Eye (tissue), 1 donor: ENCODE data around the gene AIRE.
A peak's percentile ranks its signal among the peaks of the same experiment; 100 is the strongest.

Experiments used
- DNase-seq: peaks from one replicate; pipeline ENCODE4 v3.0.0-alpha.2; 2015

The AIRE gene

DNA sequence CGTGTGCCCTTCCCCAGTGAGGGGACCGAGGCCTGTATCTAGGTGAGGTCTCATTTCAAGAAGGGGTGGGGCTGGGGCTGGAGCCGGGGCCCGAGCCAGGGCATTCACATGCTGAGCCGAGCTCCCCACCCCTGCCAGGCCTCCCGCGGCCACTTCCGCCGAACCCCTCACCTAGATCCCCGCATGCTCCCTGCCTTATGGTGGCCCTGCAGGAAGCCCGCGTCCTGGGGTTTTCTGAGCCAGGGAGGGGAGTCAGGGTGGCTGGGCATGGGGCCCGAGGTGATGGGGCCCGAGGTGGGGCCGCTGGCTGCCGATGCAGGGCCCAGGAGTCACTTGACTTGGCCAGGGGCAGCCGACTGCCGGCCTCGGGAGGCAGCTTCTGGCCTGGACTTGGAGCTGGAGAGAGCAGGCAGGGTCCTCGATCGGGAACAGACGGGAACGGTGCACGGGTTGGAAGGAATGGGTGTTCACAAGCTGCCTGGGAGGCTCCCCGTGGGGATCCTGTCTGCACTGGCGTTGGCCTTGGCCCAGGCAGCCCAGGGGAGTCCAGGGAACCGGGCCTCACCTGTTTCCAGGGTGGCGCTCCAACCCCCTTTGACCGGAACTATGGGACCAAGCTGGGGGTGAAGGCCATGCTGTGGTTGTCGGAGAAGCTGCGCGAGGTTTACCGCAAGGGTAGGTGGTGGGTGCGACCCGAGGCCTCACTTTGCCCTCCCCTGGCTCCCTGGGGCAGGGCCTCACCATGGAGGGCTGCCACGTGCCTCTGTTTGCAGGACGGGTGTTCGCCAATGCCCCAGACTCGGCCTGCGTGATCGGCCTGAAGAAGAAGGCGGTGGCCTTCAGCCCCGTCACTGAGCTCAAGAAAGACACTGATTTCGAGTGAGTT, 40.0 kb downstream of the AIRE start:
- no peak for DNase-seq

DNA sequence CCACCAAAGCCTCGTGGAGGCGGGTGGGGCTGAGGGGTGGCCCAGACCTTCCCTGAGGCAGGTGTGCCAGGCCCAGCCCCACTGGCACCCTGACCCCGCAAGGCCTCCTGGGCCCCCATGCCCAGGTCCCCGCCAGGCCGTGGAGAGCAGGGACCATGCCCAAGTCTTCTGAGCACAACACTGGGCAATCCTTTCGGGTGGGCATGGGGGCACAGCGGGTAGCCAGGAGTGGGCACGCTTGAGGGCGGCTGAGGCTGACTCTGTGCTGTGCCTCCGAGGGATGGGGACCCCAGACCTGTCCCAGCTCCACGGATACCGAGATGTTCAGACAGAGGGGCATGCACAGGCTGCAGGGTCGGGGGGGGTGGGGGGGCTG, 40.6 kb downstream of the AIRE start:
- no peak for DNase-seq

DNA sequence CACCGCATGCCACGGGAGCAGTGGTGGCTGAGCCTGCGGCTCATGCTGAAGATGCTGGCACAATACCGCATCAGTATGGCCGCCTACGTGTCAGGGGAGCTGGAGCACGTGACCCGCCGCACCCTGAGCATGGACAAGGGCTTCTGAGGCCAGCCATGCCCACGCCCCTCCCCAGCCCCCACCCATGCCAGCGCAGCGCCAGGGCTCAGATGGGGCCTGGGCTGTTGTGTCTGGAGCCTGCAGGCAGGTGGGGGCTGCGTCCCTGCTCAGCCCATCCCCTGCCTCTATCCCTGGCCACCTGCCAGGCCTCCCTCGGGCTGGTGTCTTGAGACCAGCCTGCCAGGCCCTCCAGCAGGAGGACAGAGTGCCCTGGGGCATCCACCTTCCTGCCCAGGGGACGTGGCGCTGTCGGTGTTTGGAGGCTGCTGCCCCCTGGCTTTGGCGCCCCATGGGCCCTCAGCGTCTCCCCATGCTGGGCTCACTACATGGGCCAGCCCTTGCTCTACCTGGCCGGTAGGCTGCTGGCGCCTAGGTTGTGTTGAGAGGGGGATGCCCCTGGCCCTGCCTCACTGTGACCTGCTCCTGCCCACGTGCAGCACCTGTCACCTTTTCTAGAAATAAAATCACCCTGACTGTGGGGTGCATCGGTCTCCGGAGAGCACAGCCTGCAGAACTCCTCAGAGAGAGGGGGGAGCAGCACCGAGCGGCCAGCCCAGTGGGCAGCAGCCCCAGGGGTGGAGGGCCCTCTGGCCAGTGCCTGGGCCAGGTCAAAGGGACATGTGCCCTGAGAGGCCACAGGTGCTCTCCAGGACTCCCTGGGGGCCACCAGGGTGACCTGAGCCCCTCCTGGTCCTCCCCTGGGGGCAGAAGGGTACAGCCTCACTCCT, 41.3 kb downstream of the AIRE start:
- no peak for DNase-seq

DNA sequence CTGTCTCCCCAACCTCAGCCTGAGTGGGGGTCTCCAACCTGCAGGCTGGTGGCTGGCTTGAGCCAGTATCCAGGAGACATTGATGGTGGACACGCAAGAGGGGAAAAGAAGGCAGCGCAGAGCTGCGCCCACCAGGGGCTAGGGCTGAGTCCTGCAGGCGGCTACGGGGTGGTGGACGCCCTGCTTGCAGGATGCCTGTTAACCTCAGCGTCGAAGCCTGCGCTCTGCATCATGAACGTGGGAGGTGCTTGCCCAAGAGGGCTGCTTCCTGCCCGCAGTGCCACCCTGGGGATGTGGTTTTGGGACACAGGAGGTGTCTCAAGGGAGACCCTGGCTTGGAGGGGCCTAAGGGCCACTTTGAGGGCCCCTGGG, 41.9 kb downstream of the AIRE start:
- DNase-seq = no peak

DNA sequence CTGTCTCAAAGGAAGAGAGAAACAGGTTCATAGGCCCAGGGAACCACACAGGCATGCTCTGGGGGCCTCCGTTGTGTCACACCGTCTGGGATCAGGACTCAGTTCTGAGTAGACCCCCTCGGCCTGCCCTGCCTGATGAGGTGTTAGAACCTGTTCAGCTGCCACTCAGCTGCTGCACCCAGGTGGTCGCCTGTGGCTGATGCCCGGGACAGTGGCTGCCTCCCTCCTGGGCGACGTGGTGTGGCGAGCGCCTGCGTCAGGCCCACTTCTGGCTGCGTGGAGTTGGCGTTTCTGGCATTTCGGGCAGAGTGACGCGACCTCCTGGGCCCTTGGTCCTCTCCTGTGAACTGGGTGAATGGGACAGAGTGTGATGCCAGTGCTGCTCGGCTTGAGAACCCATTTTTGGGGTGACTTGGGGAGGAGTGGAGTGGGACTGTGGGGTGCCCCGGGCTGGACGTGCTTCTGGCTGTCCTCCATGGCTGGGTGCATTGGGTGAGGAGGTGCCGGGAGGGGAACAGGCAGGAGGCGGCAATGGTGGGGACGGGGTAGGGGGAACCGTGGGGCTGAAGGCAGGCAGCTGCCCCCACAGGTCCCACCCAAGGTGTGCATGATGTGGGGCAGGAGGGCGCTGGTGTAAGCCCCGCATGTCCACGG, 42.7 kb downstream of the AIRE start:
- no peak for DNase-seq

DNA sequence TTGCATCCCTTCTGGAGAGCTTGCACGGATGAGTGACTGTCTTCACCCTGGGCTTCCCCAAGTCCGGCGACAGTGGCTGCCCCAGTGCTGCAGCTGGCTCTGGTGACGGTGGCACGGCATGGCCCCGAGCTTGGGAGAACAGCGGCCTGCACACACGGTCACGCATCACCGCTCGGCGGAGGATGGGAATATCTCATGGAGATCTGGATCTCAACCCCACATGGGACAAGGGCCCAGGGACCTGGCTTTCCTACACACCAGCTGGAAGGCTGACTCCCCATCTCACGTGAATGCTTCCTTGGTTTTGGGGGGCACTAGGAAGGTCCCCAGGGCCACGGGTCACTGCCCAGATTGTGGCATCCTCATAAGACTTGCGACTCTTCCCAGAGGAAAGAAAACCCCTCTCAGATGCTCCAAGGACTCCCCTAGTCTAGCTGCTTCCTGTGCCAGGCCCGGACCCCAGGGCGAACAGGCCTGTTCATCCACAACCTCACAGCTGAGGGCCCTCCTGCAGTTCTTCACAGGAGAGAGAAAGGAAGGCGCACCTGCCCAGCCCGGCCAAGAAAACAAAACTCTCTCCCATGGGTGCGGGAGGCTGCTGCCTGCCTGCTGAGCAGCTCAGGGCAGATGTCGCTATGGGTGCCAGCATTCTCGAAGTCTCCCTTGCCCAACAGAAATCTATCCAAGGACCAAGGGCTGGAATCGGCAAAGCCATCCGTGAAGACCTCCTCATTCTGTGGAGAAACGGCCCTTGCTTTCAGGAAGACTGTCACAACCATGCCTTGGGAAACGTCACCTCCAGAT, 43.6 kb downstream of the AIRE start:
- peak; percentile 52 for DNase-seq

DNA sequence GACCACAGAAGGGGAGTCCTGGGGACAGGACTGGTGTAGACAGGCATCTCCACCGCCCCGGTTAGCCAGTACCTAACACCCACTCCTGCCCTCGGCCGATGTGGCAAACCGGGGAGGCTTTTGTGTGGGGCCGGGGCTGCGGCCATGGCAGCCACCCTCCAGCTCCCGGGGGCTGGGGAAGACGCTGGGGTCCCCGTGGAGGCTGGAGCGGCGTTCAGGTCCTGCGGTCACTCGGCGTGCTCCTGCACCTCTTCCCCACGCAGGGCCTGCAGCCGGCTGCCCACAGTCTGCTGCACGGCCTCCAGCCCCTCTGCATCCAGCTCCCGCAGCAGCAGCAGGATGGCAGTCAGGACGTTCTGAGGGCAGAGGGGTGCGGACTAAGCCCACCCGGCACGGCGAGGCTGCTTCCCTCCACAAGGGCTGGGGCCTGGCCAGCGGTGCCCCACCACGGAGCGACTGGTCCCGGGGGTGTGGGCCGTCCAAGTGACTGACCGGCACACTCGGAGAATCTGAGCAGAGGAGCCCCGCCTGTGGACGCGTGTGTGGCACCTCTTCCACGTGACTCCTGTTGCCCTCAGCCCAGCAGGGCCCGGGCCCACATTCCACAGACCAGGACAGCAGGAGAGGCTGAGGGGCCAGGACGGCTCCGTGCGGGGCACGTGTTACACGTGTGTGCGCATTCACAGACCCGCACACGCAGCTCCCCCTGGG, 44.5 kb downstream of the AIRE start:
- DNase-seq = no peak

DNA sequence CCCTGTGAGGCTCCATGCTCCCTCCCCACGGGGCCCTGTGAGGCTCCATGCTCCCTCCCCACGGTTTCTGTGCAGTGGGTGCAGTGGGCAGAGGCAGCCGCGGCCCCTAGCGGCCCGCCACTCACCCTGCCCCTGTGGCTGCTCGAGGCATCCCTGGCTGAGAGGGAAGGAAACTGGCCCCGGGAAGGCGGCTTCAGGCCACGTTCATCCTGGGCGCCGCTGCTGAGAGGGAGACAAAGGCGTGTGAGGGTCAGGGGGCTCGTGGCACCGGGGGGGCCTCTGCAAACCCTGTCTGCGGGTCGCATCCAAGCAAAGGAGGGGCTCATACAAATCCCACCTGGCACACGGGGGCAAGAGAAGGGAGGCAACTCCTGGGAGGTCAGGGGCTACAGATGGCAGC, 45.0 kb downstream of the AIRE start:
- DNase-seq = no peak

DNA sequence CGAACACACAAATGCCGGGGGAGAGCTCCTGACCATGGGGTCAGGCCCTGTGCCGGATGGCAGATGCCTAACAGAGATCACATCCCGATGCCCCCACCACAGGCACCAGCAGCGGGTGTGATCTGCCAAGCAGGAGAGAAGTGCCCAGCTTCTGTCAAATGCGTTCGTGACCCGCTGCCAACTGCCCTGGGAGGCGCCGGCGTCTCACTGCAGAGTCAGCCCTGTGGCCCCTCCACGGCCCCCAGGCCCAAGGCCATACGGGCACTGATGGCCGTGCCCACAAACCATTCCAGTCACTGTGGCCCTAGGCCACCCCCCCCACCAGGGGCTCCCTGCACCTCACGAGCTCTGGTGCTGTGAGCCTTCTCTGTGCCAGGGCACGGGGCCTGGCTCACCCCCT, 45.5 kb downstream of the AIRE start:
- DNase-seq = no peak

DNA sequence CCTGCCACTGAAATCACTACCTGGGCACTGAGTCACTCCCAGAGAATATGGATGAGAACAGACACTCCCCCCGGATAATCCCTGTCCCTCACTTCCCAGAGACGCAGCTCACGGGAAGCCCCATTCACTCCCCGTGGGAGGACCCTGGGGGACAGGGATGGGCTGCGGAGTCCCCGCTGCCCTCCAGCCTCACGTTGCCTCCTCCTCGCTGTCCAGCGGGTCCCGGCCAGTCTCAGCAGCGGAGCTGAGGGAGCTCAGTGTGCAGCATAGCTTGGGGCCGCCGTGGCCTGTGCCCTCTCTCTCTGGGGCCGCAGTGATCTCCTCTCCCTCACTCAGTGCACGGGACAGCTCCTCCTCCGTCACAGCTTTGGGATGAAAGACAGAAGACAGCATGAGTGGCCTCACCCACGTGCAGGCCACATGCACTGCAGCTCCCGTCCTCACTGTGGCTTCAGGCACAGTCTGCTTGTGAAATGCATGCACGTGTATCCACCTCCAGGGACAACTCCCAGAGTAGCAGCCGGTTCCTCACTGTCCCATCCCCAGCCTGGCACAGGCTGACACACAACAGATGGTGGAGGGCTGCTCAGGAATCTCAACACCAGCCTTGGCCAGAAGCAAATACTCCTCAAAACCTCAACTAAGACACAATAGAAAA, 46.1 kb downstream of the AIRE start:
- DNase-seq = peak; percentile 15

DNA sequence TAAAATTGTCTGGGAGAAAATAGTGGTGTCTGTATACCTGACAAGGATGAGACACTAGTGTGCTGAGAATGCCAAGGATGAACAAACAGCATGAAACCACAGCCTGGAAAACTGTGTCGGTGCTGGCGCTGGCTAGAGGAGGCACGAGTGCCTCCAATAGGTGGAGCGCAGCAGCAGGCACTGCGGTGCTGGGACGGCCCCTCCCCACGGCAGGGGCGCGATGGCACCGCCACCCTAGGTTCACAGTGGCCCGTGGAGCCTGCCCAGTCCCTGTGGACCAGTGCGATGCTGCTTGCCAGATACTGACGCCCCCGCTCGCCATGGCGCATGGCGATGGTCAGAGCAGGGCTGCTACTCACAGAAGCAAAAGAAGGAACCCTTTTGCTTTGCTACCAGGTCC, 46.7 kb downstream of the AIRE start:
- no peak for DNase-seq

DNA sequence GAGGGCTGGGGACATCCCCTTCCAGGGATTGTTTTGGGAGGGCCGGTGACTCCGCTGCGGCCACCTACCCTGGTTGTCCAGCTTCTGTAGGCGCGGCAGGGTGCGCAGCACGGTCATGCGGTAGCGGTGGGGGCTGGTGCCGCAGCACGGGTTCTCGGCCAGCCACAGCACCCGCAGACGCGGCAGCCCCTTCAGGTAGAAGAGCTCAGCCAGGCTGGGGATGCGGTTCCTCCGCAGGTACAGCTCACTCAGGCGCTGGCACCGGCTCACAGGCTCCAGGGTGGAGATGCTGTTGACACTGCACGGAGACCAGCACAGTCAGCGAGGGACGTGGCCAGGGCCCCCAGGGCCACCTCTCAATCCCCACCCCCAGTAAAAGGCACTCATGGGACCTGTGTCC, 47.3 kb downstream of the AIRE start:
- no peak for DNase-seq

DNA sequence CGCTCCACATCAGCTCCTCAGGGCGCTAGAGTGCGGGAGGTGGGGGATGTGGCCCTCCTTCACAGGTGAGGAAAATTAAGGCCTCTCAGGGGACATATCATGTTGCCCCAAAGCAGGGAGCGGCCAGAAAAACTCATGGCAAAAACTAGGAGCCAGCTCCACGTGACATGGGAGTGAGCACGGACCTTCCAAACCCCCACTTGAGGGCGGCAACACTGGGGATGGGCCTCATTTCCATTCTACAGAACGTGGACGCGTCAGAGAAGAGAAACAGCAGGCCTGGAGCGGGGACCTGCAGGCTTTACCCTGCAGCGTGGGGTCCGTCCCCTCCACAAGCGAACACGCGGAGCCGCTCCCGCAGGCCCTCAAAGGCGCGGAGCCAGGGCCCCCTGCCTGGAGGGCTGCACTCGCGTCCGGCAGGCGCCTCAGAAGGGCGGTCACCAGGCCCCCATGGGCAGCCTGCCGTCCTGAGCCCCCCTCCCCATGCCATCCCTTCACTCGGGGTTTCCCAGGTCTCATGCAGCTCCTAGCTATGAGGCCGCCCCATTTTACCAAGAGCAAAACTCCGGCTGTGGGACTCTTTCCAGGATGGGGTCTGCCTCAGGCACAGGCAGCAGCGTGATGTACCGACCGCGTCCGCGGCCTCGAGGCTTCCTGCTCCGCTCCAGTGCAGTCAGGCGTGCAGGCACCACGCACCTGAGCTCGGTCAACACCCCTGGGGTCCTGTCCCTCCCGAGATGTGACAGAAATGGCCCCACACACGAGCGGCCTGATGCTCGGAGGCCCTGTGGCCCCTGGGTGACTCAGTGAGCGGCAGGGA, 48.0 kb downstream of the AIRE start:
- peak; percentile 30 for DNase-seq

DNA sequence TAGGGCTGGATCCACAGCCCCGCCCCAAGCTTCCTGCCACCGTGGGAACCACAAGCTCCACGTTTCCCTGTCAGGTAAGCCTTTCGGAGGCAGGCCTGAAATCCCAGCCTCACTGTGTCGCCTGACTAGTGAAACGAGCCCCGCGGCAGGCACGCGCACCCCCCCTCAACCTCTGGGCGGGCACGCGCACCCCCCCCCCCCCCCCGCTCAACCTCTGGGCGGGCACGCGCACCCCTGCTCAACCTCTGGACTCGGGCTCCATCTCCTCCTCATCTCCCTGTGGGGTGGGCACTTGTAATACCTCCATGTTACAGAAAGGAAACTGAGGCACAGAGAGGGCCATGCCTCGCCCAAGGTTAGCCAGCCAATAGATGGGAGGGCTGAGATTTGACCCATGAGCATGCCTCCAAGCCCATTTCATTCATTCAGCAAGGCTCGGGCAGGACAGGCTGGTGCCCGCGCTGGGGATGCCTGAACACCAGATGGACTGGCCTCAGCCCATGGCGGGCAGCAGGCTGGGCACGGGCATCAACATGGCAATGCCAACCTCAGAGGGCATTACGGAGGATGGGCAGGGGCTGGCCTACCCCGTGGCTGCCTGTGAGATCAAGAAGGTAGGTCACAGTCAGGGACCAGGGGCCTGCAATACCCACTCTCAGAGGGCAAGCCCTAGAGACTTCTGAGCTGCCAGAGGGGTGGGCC, 48.8 kb downstream of the AIRE start:
- DNase-seq = no peak

DNA sequence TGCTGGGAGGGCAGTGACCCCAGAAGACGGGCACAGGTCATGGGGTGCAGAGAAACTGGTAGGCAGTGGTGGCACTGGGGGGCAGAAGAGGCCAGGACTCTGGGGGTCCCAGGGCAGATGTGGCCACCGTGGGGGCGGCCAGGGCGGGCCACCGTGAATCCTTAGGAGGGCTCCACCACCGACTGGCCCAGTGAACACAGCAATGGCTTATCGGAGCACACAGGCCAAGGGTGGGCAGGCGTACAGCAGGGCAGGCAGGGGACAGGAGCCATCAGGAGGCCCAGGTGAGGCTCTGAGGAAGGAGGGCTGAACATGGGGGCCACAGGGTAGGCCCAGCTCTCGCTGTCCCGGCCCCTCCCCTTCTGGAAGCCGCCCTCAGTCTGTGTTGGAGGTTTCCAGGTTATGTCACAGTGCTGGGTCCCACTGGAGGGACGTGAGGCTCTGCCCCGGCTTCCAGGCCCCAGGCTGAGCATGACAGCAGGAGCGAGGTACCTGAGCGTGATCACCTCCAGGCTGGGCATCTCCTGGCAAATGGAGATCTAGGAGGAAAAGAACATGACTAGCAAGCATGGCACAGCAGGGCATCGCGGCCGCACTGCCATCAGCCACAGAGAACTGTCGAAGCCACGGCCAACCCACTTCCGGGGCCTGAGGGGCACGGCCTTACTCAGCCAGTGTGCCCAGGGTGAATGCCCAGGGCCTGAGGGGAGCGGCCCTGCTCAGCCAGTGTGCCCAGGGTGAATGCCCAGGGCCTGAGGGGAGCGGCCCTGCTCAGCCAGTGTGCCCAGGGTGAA, 49.8 kb downstream of the AIRE start:
- no peak for DNase-seq

DNA sequence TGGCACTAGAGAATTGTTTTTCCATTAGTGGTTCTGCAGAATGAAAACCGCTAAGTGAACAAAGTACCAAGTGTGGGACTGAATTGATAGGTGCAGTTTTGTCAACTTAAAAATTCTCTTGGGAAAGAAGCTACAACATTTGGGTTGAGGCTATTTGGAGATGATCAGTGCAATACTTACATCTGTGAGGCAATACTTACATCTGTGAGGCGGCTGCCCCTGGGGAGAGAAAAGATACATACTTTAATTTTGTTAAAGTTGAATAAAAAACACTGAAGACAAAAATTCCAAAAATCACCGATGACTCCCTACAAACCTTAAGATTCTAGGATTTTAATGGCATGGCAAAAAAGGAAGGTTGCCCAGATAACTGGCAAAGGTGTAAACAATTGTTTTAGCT, 51.8 kb downstream of the AIRE start:
- no peak for DNase-seq

DNA sequence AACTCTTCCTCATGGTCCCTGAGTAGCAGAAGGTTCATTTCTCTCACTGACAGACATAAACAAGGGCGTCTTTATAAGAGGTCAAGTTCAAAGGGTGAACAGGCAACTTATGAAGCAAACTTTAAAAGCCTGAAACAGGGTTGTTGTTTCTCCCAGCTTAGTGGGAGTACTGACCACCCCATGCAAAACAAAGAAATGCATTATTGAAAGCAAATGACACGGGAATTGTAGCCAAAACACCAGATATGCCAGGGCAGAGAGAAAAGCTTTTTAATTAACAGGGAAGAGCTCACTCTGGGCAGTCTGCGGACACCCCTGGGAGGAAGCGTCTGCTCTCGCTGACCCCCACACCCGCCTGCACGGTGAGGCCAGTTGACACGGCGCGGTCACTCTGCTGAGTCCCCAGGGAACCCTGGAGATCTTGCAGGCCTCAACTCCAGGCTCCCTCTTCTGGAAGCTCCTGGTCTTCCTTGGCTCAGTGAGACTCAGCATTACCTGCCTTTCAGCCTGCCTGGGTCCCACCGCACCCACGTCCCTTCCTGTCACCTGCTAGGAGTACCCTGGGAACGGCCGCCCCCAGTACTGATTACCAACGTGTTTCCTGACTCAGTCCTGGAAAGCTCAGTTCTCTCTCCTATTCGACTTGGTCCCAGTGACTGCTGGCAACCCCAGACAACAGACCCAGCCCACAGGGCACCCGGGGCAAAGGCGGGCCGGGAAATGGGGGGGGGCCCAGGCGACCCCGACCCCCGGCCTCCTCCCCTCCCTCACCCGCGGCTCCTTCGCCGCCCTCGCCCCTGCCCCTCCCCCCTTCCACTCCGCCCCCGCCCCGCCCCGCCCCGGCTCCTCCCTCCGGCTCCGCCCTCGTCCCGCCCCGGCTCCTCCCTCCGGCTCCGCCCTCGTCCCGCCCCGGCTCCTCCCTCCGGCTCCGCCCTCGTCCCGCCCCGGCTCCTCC, 52.5 kb downstream of the AIRE start:
- peak; percentile 86 for DNase-seq
